HG03280 (cell line): ENCODE measurements around the gene SIRT7.

Experiments
- ATAC-seq: cut with Tn5 transposase; IDR thresholded peaks from one replicate; pipeline ENCODE4 v1.9.1; 2021; ENCODE audit warnings: mild to moderate bottlenecking, moderate library complexity; ENCODE audit not compliant: unreplicated experiment

Gene SIRT7

DNA sequence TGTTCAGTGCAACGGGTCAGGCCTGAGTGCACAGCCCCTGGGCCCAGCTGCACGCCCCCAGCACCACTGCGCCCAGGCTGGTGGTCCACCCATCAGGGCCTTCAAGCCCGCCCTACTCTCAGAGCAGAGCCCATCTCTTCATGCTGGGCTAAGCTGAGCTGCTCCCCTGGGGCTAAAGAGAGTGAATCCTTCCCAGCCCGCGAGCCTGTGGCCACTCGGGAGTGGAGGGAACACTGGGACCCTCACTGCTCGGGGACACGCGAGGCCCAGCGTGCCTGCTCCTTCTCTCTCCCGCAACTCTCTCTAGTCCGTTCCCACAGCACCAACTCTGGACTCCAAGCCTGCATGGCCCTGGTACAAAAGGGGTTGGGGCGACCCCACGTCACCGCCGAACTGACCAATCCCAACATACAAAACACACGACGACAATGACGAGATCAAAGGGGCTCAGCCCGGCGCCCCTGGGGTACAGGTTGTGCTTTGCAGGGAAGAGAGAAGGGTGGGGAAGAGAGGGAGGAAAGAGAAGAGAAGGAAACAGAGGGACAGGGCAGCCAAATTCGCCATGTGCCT lies 4.1 kb upstream of the SIRT7 start:
- ATAC-seq = no peak

DNA sequence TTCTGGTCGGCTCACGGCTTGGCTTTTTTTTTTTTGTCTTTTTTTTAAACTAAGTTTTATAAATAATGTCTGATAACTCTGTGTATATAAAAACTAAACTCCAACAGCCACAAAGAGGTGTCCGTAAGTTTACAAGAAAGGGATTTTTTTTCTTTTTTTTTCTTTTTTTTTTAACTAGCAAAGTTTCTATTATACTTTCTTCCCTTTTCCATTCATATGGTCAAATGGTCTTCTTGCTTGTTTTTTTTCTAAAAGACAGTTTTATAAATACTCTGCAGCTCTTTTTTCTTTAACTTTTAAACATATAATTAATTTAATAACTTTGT lies 3.5 kb upstream of the SIRT7 start:
- no peak for ATAC-seq

GRCh38 chr17:81920612-81921536 lies 2.9 kb upstream of the SIRT7 start:
- no peak for ATAC-seq

DNA sequence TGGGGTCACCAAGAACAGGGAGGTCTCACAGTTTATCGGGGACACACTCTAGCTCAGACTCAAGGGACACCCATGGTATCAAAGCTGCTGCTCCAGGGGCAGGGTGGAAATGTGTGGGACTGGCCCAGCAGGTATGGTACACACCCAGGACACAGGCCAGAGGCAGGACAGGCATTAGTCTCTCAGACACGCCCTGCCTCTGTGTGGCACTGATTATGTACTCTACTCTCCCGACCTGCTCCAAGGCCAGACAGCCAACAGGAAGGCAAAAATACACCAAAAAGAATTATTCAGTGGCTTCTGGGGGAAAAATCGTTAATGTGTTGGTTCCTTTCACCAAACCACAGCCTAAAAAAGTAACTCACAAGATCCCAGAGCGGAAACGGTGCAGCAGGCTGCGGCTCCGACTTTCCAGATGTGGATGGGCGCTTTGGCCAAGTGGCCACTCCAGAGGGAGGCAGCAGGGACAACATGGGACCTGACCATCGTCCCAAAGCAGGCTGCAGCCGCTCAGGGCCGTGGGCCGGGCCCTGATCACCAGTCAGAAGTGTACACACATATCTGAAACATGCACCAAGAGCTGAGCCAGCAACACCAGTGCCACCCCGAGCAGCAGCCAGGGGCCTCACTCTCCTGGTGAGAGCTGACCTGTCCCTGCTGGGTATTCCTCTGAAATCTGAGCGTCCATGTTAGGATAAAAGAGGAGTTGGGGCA lies 1.0 kb upstream of the SIRT7 start:
- no peak for ATAC-seq

GRCh38 chr17:81918333-81918669 lies 325 bp upstream of the SIRT7 start:
- ATAC-seq = peak; percentile 18

DNA sequence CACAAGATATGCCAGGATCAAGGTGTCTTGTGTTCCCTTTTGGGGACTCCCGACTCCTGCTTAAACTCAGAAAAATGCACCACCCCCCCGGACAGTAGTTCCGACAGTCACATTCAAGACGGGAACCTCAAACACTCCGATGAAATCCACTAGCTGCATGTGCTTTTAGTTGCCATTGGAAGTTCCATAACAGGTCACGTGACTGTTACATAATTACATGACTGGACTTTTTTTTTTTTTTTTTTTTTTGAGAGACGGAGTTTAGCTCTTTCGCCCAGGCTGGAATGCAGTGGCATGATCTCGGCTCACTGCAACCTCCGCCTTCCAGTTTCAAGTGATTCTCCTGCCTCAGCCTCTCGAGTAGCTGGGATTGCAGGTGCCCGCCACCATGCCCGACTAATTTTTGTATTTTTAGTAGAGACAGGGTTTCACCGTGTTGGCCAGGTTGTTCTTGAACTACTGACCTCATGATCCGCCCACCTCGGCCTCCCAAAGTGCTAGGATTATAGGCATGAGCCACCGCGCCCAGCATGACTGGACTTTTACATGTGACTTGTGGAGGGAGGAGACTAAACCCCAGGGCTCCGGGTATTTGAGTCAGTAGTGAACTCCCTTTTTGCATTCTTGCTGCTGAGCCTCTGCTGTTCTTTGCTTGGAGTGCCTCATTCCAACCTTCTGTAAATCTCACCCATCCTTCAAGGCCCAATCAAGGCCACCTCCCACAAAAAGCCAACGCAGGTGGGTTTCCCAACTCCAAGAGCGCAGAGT lies 1.6 kb downstream of the SIRT7 start:
- ATAC-seq = no peak

- no peak for ATAC-seq
These were observed 2.6 kb downstream of the SIRT7 start for GRCh38 chr17:81915331-81915730.

GRCh38 chr17:81914103-81914850 lies 3.7 kb downstream of the SIRT7 start:
- no peak for ATAC-seq

DNA sequence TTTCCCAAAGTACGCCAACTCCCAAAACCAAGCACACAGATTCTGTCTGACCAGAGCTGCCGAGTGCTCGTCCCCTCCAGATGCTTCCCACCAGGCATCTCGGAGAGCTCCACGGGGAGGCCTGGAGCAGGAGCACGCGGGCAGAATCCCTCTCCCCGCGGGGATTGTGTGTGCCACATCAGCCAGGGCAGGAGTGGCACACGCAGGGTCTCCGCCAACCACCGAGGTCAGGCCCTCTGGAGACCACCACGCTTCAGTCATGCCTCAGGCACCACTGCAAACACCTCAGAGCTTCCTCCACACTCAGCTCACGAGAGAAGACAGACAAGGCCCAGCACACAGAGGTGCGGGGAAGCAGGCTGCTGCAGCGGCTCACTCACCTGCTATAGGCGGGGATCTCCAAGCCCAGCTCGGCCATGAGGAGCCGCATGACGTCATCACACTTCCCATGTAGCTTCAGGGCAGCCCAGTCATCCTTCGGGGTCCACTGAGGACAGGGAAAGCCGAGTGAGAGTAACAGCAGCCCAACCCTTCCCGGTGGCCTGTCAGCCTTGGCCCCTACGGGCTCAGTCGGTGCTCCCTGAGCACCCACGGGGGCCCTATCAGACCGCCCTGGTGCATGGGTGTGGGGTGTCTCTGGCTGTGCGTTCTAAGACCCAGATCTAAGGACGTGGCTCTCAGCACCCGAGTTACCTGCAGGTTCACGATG lies 4.4 kb downstream of the SIRT7 start:
- no peak for ATAC-seq

GRCh38 chr17:81912441-81913309 lies 5.3 kb downstream of the SIRT7 start:
- no peak for ATAC-seq

GRCh38 chr17:81911969-81912368 lies 6.0 kb downstream of the SIRT7 start:
- no peak for ATAC-seq

- ATAC-seq = peak; percentile 66
These were observed 6.6 kb downstream of the SIRT7 start, which contains the start of gene PCYT2 for GRCh38 chr17:81911277-81911961. TSS of gene PCYT2 (minus strand) at chr17:81911399. CDS start at chr17:81911355, 44 bp downstream.

DNA sequence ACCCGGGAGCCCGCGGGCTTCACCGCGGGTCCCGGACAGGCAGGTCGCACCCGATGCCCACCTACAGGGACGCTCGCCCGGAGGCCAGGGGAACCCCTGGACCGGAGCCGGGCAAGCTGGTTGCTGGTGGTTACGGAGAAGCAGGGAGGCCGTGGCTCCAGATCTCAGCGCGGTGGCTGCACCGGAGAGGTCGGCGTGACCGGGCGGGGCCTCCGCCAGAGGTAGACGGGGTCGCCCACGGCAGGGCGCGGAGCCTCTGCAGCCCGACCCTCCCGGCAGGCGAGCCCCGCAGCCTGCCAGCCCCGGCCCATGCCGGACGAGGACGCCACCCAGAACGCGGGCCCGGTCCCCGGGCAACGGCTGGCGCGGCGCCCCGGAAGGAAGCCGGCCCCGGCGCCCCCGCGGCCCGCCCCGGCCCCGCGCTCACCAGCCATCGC lies 7.1 kb downstream of the SIRT7 start:
- peak; percentile 41 for ATAC-seq

DNA sequence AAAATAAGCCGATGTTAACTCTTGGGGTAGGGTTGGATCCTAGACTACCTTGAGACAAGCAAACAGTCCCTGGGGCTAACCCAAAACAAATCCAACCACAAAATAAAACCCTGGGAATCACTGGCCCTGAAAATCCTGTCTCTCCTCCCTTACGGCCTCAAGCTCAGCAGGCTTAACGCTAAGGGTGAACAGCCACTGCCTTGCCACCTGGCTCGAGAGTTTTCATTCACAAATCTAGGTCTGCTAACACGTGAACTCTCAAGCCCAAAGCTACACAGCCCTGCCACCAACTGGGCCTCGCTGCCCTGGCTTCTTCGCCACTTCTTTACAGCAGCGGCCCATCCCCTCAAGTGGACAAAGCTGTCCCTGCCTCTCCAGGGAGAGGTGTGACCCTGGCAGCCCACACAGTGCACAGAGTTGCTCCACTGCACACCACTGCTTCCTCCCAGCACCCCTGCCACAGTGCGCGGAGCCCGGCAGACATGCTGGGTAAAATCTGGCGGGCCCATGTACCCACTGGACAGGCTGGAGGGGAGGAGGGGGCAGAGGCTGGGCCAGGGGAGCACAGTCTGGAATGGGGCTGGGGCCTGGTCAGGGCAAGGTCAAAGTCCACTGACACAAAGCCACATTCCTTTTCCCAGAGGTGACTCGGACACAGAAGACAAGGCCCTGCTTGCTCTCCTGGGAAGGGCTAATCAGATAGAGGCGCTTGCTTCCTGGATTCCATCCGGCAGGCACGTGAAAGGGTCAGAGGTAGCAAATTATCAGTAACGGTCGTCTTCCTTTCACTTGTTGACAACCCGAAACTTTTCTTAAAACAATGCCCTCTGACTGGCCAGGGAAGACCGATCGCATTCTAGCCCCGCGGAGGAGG lies 7.8 kb downstream of the SIRT7 start:
- ATAC-seq = no peak

- ATAC-seq = no peak
These were observed 8.7 kb downstream of the SIRT7 start for GRCh38 chr17:81909231-81909630.

DNA sequence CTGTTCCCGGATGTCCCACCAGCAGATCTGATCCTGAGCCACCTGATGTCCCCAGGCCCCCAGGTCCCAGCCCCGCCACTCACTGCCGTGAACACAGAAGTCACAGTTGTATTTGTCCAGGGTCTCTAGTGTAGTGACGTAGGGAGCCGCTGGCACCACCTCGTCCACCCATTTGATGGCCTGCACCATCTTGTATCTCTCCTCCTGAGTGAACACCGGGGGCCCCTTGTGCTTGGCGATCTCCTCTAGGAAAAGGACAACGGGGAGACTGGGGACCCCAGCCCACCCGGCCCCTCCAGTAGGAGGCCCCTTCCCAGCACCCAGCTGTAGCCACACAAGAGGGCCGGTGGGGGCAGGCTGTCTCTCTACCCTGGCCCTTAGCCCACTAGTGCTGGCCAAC lies 9.2 kb downstream of the SIRT7 start:
- no peak for ATAC-seq
